K562 (cell line): ENCODE data around the gene FILIP1L.

Source experiments
- PCBP1 ChIP-seq: fragments of 200-400 bp; formaldehyde crosslinking; IDR thresholded peaks from 2 replicates; pipeline ENCODE4 v1.6.1; 2018; ENCODE audit warnings: mild to moderate bottlenecking, low read depth, low read length; ENCODE audit not compliant: poor library complexity, severe bottlenecking
- SRSF1 ChIP-seq: fragments of 200-400 bp; formaldehyde crosslinking; IDR thresholded peaks from 2 replicates; pipeline ENCODE4 v1.6.1; 2017; ENCODE audit warnings: mild to moderate bottlenecking, low read depth, low read length, moderate library complexity
- ZNF274 ChIP-seq: IDR thresholded peaks from 2 replicates; pipeline ENCODE4 v1.6.1; 2011; ENCODE audit warnings: low read depth, mild to moderate bottlenecking, low read length, moderate library complexity, borderline replicate concordance
- TF ChIP-seq, protein P1 (sequence below), 3 experiments: IDR thresholded peaks in 2 of 3; conservative IDR thresholded peaks in 1 of 3; 2 replicates each; pipeline ENCODE4 v1.5.1; 2011 to 2012; ENCODE audit warnings: low read length in 3 of 3, mild to moderate bottlenecking in 3 of 3, control low read depth in 2 of 3, improper control_type of control experiment in 1 of 3, inconsistent platforms in 1 of 3, low read depth in 1 of 3, mixed read lengths in 1 of 3, moderate library complexity in 1 of 3; ENCODE audit not compliant: insufficient read depth in 2 of 3
- TF ChIP-seq, protein P2 (sequence below): fragments of 250-450 bp; sonication (Bioruptor Pico); IDR thresholded peaks from 2 replicates; pipeline ENCODE4 v1.5.0; 2021; ENCODE audit warnings: mild to moderate bottlenecking, moderate library complexity

DNA sequence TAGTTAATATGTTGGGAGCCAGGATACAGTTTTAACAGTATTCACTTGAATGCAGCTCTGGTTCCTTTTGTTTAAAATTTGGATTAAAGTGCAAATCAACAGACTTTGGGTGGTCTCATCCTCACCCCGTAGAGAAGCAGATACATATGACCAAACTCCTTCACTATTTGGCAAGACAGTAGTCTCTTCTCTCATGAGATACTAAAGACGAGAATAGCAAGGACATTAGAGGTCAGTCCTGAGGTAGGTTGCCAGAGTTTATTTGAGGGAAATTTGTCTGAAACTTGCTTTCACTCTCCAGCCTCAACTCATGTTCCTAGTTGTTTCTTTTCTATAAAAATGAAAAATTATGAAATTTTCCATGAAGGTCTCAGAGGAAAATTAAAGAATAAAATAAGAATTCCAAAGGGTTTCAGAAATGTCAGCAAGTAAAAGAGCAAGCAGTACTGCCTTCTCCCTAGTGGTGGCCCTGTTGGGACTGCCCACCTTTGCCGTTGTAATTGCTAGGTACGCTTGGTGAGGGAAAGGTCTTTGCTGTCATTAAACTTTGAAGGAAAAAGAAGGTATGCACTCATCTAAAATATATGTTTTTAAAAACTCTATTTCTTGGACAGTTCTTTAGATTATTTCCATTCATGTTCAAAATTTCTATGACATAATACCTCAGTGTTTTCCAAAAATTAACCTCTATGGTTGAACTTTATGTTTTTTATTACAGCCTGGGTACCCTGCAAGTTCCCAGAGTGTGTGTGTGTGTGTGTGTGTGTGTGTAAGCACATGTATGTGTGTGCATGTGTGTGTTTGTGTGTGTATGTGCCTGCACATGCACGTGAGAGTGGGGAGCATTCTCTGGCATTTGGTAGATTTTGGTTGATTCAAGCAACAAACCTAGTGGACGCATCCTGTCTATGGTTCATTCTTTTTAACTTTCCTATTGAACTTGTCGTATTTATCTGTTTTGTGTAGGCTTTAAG, 185.2 kb downstream of the FILIP1L start:
- no peak for TF ChIP-seq SRSF1
- no peak for TF ChIP-seq PCBP1
- TF ChIP-seq, protein P1, sequence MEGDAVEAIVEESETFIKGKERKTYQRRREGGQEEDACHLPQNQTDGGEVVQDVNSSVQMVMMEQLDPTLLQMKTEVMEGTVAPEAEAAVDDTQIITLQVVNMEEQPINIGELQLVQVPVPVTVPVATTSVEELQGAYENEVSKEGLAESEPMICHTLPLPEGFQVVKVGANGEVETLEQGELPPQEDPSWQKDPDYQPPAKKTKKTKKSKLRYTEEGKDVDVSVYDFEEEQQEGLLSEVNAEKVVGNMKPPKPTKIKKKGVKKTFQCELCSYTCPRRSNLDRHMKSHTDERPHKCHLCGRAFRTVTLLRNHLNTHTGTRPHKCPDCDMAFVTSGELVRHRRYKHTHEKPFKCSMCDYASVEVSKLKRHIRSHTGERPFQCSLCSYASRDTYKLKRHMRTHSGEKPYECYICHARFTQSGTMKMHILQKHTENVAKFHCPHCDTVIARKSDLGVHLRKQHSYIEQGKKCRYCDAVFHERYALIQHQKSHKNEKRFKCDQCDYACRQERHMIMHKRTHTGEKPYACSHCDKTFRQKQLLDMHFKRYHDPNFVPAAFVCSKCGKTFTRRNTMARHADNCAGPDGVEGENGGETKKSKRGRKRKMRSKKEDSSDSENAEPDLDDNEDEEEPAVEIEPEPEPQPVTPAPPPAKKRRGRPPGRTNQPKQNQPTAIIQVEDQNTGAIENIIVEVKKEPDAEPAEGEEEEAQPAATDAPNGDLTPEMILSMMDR (IDR thresholded peaks at IDR 0.05 in 2 of 3, conservative IDR thresholded peaks at IDR 0.05 in 1 of 3; ENCODE audit: insufficient read depth in 2 of 3, low read depth in 1 of 3, low read length in 3 of 3) = no peak
- TF ChIP-seq, protein P2, sequence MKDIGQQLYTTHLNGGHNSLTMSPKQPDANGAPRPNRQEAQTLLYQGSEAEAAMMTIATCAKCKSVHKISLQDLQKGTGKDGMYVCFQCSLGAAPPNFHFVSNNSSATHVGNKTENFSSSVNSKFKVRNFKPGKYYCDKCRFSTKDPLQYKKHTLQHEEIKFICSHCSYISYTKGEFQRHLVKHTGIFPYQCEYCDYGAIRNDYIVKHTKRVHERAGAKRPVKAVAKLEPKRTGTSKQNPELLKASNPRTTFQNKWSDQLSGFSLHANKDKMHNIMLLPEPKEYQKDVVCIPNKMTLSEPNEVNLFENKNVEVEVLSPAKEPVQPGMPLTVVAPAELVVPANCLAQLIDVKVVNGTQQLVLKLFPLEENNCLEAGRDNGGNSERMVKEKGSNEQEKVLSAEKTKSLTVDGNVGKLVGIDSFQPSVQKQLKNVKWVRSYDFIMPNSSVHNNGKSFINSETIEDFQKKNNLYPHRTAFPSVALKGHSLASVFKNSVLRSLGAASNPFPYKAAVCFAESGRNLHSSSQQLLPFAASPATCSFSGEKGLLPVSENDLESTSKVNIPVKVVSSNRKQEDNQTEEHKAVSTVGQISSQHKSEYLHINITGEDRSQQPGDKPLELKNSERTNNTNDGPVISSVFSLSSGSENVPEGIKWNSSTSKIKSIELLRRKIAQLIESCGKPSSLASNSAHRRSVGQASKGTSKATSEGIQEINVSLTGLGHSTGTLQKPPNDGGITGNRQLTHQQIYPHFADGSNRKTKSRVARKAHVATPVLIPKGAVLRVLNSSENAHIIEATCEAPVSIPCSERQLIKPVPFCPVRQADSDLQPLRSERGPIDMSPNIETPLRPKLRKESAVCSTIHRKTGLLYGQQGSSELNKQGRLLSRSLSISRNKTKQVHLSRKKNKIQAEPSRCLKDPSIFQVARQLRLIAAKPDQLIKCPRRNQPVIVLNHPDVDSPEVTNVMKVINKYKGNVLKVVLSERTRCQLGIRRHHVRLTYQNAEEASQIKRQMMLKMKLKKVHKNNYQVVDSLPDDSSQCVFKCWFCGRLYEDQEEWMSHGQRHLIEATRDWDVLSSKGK (CRISPR knock-in tag) = no peak
- no peak for TF ChIP-seq ZNF274
